GM06990 (cell line): Measurements from ENCODE around the gene MBTD1.
"Not testable (repeated sequence)": the region's sequence is repeated elsewhere in the genome, so short reads cannot be mapped to it uniquely, and the experiment has no call there.

Source experiments
- DNase-seq: peaks from one replicate; pipeline ENCODE4 v3.0.0-alpha.2; 2011; ENCODE audit not compliant: insufficient read length; ENCODE audit errors: extremely low read depth
- H3K27me3 ChIP-seq: replicated peaks from 2 replicates; pipeline ENCODE4 v1.6.0; 2011; ENCODE audit warnings: low read length; ENCODE audit not compliant: control insufficient read depth, insufficient read depth
- H3K36me3 ChIP-seq: 2 replicates; pipeline ENCODE4 v1.5.1; 2011; ENCODE audit warnings: low read length; ENCODE audit not compliant: control insufficient read depth, insufficient read depth
- H3K4me3 ChIP-seq: replicated peaks from 2 replicates; pipeline ENCODE4 v1.5.1; 2011; ENCODE audit warnings: low read depth, mild to moderate bottlenecking, control low read depth, low read length
- TF ChIP-seq, protein P1 (sequence below): IDR thresholded peaks from 2 replicates; pipeline ENCODE4 v1.5.1; 2011; ENCODE audit warnings: low read length, control low read depth, mild to moderate bottlenecking, inconsistent platforms; ENCODE audit not compliant: insufficient read depth, poor library complexity, severe bottlenecking

MBTD1 gene

GRCh38 chr17:51287412-51287811, 27.6 kb upstream of the MBTD1 start:
- TF ChIP-seq, protein P1, sequence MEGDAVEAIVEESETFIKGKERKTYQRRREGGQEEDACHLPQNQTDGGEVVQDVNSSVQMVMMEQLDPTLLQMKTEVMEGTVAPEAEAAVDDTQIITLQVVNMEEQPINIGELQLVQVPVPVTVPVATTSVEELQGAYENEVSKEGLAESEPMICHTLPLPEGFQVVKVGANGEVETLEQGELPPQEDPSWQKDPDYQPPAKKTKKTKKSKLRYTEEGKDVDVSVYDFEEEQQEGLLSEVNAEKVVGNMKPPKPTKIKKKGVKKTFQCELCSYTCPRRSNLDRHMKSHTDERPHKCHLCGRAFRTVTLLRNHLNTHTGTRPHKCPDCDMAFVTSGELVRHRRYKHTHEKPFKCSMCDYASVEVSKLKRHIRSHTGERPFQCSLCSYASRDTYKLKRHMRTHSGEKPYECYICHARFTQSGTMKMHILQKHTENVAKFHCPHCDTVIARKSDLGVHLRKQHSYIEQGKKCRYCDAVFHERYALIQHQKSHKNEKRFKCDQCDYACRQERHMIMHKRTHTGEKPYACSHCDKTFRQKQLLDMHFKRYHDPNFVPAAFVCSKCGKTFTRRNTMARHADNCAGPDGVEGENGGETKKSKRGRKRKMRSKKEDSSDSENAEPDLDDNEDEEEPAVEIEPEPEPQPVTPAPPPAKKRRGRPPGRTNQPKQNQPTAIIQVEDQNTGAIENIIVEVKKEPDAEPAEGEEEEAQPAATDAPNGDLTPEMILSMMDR = no peak
- no peak for DNase-seq
- Histone ChIP-seq H3K36me3 (peaks cover 10% of the 10 kb centered on the region), H3K27me3 (no peaks in the 10 kb centered on the region), H3K4me3 (no peak overlapping the region)

DNA sequence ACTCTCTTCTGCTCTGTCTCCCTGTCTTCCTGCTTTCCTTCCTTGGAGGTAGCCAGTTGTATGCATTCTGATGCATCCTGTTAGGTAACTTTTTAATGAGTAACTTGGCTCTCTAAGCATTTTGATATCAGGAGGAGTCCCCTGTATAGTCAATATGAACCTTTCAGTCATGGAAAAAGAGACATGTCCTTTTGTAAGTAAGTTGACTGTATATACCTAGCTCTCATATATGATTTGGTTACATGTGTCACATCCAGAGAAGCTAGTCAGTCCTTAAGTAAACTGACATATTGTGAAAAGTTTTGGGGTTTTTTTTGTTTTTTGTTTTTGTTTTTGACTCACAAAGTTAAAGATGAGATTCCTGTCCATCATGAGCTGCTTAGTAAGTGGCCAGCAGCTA, 19.3 kb upstream of the MBTD1 start:
- TF ChIP-seq, protein P1 = no peak
- DNase-seq = no peak
- no peaks in the 10 kb centered on the region for H3K27me3 ChIP-seq
- H3K36me3 ChIP-seq = peaks cover 8% of the 10 kb centered on the region
- no peak overlapping the region for H3K4me3 ChIP-seq

DNA sequence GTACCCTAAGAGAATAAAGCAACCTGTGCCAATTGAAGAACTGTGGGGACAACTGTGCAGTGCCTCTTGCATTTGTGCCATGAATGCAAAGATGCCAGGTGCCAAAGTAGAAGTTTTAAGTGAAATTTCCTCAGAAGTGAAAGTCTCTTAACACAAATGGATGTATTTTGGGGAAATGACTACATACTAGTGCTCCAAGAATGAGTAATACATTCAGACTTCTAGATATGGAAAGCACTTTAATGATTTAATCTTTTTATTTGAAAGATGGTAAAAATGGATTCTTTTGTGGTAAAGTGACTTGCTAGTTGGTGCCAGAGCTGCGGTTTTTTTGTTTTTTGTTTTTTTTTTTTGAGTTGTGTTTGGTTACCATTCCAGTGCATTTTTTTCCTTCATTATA, 15.5 kb upstream of the MBTD1 start:
- Histone ChIP-seq H3K4me3 (no peak overlapping the region), H3K27me3 (no peaks in the 10 kb centered on the region), H3K36me3 (peaks cover 12% of the 10 kb centered on the region)
- DNase-seq = no peak
- TF ChIP-seq, protein P1 = no peak

DNA sequence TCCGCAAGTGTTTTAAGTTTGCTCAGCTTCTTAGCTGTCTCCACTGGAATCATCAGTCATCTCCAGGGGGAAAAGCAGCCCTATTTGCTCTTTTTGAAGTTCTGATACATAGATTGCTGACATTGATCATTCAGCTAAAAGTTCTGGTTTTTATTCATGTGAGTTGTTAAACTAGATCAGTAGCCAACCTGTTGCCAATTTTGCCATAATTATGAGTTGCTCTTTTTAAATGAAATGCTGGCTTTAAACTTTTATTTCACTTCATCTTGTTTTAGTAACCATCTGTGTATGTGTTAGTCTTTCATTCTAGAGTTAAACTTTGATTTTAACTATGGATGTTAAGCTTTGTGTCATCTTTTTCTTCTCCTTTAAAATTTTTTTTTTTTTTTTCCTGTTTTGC, 13.0 kb upstream of the MBTD1 start:
- no peak for DNase-seq
- H3K4me3 ChIP-seq = no peak overlapping the region
- TF ChIP-seq, protein P1 = no peak
- H3K36me3 ChIP-seq = peaks cover 12% of the 10 kb centered on the region
- no peaks in the 10 kb centered on the region for H3K27me3 ChIP-seq

DNA sequence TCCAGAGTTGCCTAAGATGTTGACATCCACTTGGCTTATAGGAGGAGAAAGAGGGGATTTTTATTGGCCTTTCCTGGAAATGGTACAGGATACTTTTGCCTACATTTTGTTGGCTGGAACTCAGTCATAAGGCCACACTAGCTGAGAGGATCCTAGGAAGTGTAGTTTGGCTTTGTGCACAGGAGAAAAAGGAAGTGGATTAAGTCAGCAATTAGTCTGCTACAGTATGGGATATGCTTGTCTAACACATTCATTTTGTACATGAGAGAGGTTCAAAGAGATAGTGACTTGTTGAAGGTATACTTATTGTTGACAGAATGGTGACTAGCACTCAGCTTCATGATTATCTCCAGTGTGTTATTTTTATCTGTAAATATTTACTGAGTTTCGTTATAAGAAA, 10.8 kb upstream of the MBTD1 start:
- Histone ChIP-seq H3K27me3 (no peaks in the 10 kb centered on the region), H3K36me3 (peaks cover 7% of the 10 kb centered on the region), H3K4me3 (no peak overlapping the region)
- TF ChIP-seq, protein P1 = no peak
- DNase-seq = no peak

DNA sequence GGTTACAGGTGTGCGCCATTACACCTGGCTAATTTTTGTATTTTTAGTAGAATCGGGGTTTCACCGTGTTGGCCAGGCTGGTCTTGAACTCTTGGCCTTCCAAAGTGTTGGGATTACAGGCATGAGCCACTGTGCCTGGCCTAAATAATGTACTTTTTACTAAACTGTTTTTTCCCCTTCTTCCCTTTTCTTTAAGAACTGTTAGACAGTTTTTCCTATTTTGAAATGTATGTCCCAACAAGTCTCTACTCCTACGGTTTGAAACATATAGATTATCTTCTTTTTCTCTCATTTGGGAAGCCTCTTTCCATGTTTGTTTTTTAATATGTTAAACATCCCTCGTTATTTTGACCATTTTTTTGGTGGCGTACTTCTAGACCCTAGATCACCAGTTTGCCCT, 10.1 kb upstream of the MBTD1 start:
- peaks cover 10% of the 10 kb centered on the region for H3K36me3 ChIP-seq
- DNase-seq = no peak
- H3K27me3 ChIP-seq = no peaks in the 10 kb centered on the region
- TF ChIP-seq, protein P1 = no peak
- H3K4me3 ChIP-seq = no peak overlapping the region

DNA sequence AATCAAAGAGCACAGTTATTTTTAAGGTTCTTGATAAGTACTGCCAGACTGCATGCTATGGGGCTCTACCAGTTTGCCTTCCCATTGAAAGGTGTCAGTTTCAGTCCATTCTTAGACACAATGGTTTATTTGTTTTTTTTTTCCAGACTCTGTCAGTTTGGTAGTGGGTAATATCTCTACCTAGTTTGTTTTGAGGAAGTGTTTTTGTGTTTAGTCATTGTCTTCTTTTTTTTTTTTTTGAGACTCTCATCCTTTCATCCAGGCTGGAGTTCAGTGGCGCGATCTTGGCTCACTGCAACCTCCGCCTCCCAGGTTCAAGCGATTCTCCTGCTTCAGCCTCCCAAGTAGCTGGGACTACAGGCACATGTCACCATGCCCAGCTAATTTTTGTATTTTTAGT, 4.6 kb upstream of the MBTD1 start:
- not testable (repeated sequence) for H3K4me3 ChIP-seq, DNase-seq, H3K27me3 ChIP-seq, H3K36me3 ChIP-seq
